HepG2 (cell line): ENCODE measurements around the gene MYL6B. TPM values are rescaled to one million over a fixed set of nuclear protein-coding genes. Genes with fewer than 3 reads are reported as not detected.

Source experiments
- AHR ChIP-seq: IDR thresholded peaks from 2 replicates; pipeline ENCODE4 v1.6.1; 2018; ENCODE audit warnings: missing genetic modification reagents, missing compliant biosample characterization
- ARID4A ChIP-seq: sonication (generic); formaldehyde crosslinking; IDR thresholded peaks from 2 replicates; pipeline ENCODE4 v1.5.0; 2020; ENCODE audit warnings: mild to moderate bottlenecking, missing genetic modification reagents, borderline replicate concordance
- HMGXB3 ChIP-seq: sonication (generic); formaldehyde crosslinking; IDR thresholded peaks from 2 replicates; pipeline ENCODE4 v1.4.0; 2020; ENCODE audit warnings: missing genetic modification reagents, borderline replicate concordance
- KAT7 ChIP-seq: IDR thresholded peaks from 2 replicates; pipeline ENCODE4 v1.6.1; 2018; ENCODE audit warnings: borderline replicate concordance, missing compliant biosample characterization
- MXI1 ChIP-seq: IDR thresholded peaks from 3 replicates; pipeline ENCODE4 v1.6.1; 2012; ENCODE audit warnings: low read depth, low read length, inconsistent platforms, borderline replicate concordance
- NFAT5 ChIP-seq: sonication (generic); formaldehyde crosslinking; IDR thresholded peaks from 2 replicates; pipeline ENCODE4 v1.4.0; 2020; ENCODE audit warnings: missing genetic modification reagents
- POLR2G ChIP-seq: fragments of 200-400 bp; formaldehyde crosslinking; IDR thresholded peaks from 2 replicates; pipeline ENCODE4 v1.6.1; 2018; ENCODE audit warnings: mild to moderate bottlenecking, low read depth, low read length, moderate library complexity
- SALL2 ChIP-seq: sonication (generic); formaldehyde crosslinking; IDR thresholded peaks from 2 replicates; pipeline ENCODE4 v1.8.1; 2023; ENCODE audit warnings: mild to moderate bottlenecking, missing genetic modification reagents, inconsistent platforms
- ZC3H13 ChIP-seq: sonication (generic); formaldehyde crosslinking; IDR thresholded peaks from 2 replicates; pipeline ENCODE4 v1.8.1; 2023; ENCODE audit warnings: mild to moderate bottlenecking, missing genetic modification reagents, moderate library complexity
- ZNF225 ChIP-seq: sonication (generic); formaldehyde crosslinking; IDR thresholded peaks from 2 replicates; pipeline ENCODE4 v1.4.0; 2020; ENCODE audit warnings: mild to moderate bottlenecking, missing genetic modification reagents
- ZNF263 ChIP-seq: sonication (generic); formaldehyde crosslinking; IDR thresholded peaks from 2 replicates; pipeline ENCODE4 v1.4.0; 2020; ENCODE audit warnings: missing genetic modification reagents
- polyA plus RNA-seq, 8 experiments: library from polyadenylated mRNA; depleted of rRNA in 3 of 8; stranded (reverse) in 7 of 8; unstranded in 1 of 8; fragments of >200 nt; fragmentation: Illumina TruSeq in 4 of 8; extraction: Trizol in 4 of 8; gene quantifications; 2 replicates each; pipeline versions ENCODE4 v1.2.1 to v1.2.3, GENCODE V29; 2011 to 2016; ENCODE audit warnings: low read depth in 4 of 8, missing spikeins in 1 of 8, mixed read lengths in 1 of 8; ENCODE audit not compliant: insufficient read depth in 1 of 8
- total RNA-seq, 5 experiments: library from RNA; depleted of rRNA; stranded (reverse); fragments of >200 nt; fragmentation: Illumina TruSeq; extraction: Trizol; gene quantifications; 2 replicates each; pipeline ENCODE4 v1.2.3, GENCODE V29; 2016; ENCODE audit warnings: low read depth in 1 of 5

Gene MYL6B
- total and polyA plus RNA-seq, 2 of the 13 experiments (the other 11 are each of a cell fraction or from before 2014, with no cell fraction given): 75.7 to 88.7 TPM

GRCh38 chr12:56116267-56117081 is 35.9 kb upstream of the MYL6B start, which contains the start of gene RPL41 (continued):
- peak; percentile 100 for TF ChIP-seq POLR2G
- TF ChIP-seq MXI1: peak; percentile 80; the same call in 1 of the 3 replicates
- TF ChIP-seq NFAT5: 0 out of 2 replicates have a peak, but pooled peaks have one; percentile 68
- no peak for TF ChIP-seq ZC3H13 (CRISPR knock-in tag)
- TF ChIP-seq ARID4A: peak; percentile 80
- TF ChIP-seq KAT7 (CRISPR knock-in tag): peak; percentile 28
- peak; percentile 88 for TF ChIP-seq HMGXB3 (CRISPR knock-in tag)
- TF ChIP-seq ZNF225 (CRISPR knock-in tag): no peak
- no peak for TF ChIP-seq AHR (CRISPR knock-in tag)
- TF ChIP-seq SALL2 (CRISPR knock-in tag): 0 out of 2 replicates have a peak, but pooled peaks have one; percentile 77
- 0 out of 2 replicates have a peak, but pooled peaks have one; percentile 18 for TF ChIP-seq ZNF263 (CRISPR knock-in tag)
